GM19043 (cell line): ENCODE results near the gene COPS3.

Source experiments
- ATAC-seq: cut with Tn5 transposase; IDR thresholded peaks from one replicate; pipeline ENCODE4 v1.9.1; 2021; ENCODE audit warnings: low read depth; ENCODE audit not compliant: unreplicated experiment

The COPS3 gene

GRCh38 chr17:17224137-17224536 is 56.9 kb downstream of the COPS3 start:
- no peak for ATAC-seq

GRCh38 chr17:17223736-17224135 is 57.3 kb downstream of the COPS3 start:
- no peak for ATAC-seq

- no peak for ATAC-seq
Measured at GRCh38 chr17:17221329-17221728, 59.7 kb downstream of the COPS3 start.

GRCh38 chr17:17220529-17220928 is 60.5 kb downstream of the COPS3 start:
- ATAC-seq, result no peak

GRCh38 chr17:17217995-17218394 is 63.1 kb downstream of the COPS3 start:
- no peak for ATAC-seq

GRCh38 chr17:17216776-17217175 is 64.3 kb downstream of the COPS3 start:
- ATAC-seq, result no peak

- no peak for ATAC-seq
Measured at GRCh38 chr17:17216236-17216635, 64.8 kb downstream of the COPS3 start.

GRCh38 chr17:17215575-17215974 is 65.5 kb downstream of the COPS3 start:
- no peak for ATAC-seq

- ATAC-seq, result no peak
Measured at GRCh38 chr17:17214646-17215436, 66.2 kb downstream of the COPS3 start.

- ATAC-seq, result no peak
Measured at GRCh38 chr17:17213775-17214174, 67.3 kb downstream of the COPS3 start.

GRCh38 chr17:17207998-17208397 is 73.0 kb downstream of the COPS3 start:
- ATAC-seq, result no peak

- no peak for ATAC-seq
Measured at GRCh38 chr17:17206913-17207335, 74.1 kb downstream of the COPS3 start.

GRCh38 chr17:17206124-17206912 is 74.7 kb downstream of the COPS3 start, which contains the start of gene PLD6:
Gene PLD6 (minus strand): TSS chr17:17206333. CDS start chr17:17206286, 47 bp downstream.
- ATAC-seq, result no peak

- no peak for ATAC-seq
Measured at GRCh38 chr17:17205368-17206123, 75.5 kb downstream of the COPS3 start.

GRCh38 chr17:17204635-17205231 is 76.3 kb downstream of the COPS3 start:
- ATAC-seq, result no peak

GRCh38 chr17:17204041-17204591 is 76.9 kb downstream of the COPS3 start:
- ATAC-seq, result no peak

- no peak for ATAC-seq
Measured at GRCh38 chr17:17203173-17203730, 77.8 kb downstream of the COPS3 start.

GRCh38 chr17:17201907-17202306 is 79.1 kb downstream of the COPS3 start:
- no peak for ATAC-seq

GRCh38 chr17:17201271-17201670 is 79.8 kb downstream of the COPS3 start:
- no peak for ATAC-seq

GRCh38 chr17:17200831-17201230 is 80.2 kb downstream of the COPS3 start:
- no peak for ATAC-seq
